PC-9 (cell line): ENCODE results near the gene ZFP91. TPM values are rescaled to one million over a fixed set of nuclear protein-coding genes. Genes with fewer than 3 reads are reported as not detected.

Source experiments
- BruUV-seq: library from RNA; stranded (reverse); fragments of 400-500 nt; replicated peaks from 2 replicates; lab custom pipeline; 2021; lab: Mats Ljungman, UMichigan
- CTCF ChIA-PET: fragments of 300-600 bp; sonication (Branson Sonifier 250); formaldehyde crosslinking; loops from one replicate; lab custom pipeline; 2022; ENCODE audit warnings: antibody characterized with exemption; lab: Charles Lee
- POLR2A ChIA-PET: fragments of 300-600 bp; sonication (Branson Sonifier 250); formaldehyde crosslinking; loops from one replicate; lab custom pipeline; 2022; ENCODE audit warnings: antibody characterized with exemption; ENCODE audit not compliant: unreplicated experiment; lab: Charles Lee
- DNase-seq, 2 experiments: peaks; one replicate each; pipeline versions ENCODE4 v3.0.0 to v3.0.0-alpha.2; 2015 to 2022; ENCODE audit warnings: mixed read lengths in 1 of 2
- H2AFZ ChIP-seq: fragments of 200-600 bp; sonication (generic); 2 replicates; pipeline ENCODE4 v1.8.1; 2017; ENCODE audit warnings: antibody characterized with exemption
- H3F3A ChIP-seq: fragments of 200-600 bp; sonication (generic); 2 replicates; pipeline ENCODE4 v1.8.1; 2017; ENCODE audit warnings: antibody characterized with exemption, mild to moderate bottlenecking, low read depth; ENCODE audit not compliant: insufficient read depth
- H3K27ac ChIP-seq: fragments of 200-600 bp; sonication (generic); 2 replicates; pipeline ENCODE4 v1.6.1; 2016; ENCODE audit warnings: mixed run types
- H3K27me3 ChIP-seq: fragments of 200-600 bp; sonication (generic); 2 replicates; pipeline ENCODE4 v1.6.1; 2016; ENCODE audit warnings: low read depth, mixed run types; ENCODE audit not compliant: insufficient read depth
- H3K36me3 ChIP-seq: fragments of 200-600 bp; sonication (generic); 2 replicates; pipeline ENCODE4 v1.6.1; 2016; ENCODE audit warnings: low read depth, mixed run types
- H3K4me1 ChIP-seq: fragments of 200-600 bp; sonication (generic); replicated peaks from 2 replicates; pipeline ENCODE4 v1.6.1; 2016; ENCODE audit warnings: mixed run types; ENCODE audit not compliant: insufficient read depth
- H3K4me2 ChIP-seq: fragments of 200-600 bp; sonication (generic); 2 replicates; pipeline ENCODE4 v1.6.1; 2017; ENCODE audit warnings: mixed run types
- H3K4me3 ChIP-seq: fragments of 200-600 bp; sonication (generic); 2 replicates; pipeline ENCODE4 v1.6.1; 2016; ENCODE audit warnings: mixed run types
- H3K79me2 ChIP-seq: fragments of 200-600 bp; sonication (generic); 2 replicates; pipeline ENCODE4 v1.6.1; 2017; ENCODE audit warnings: low read depth, mixed run types
- H3K9me2 ChIP-seq: fragments of 200-600 bp; sonication (generic); 2 replicates; pipeline ENCODE4 v1.8.1; 2017; ENCODE audit warnings: mild to moderate bottlenecking; ENCODE audit not compliant: insufficient read depth
- H3K9me3 ChIP-seq: fragments of 200-600 bp; sonication (generic); 2 replicates; pipeline ENCODE4 v1.8.1; 2016; ENCODE audit warnings: low read depth; ENCODE audit not compliant: insufficient read depth
- H4K20me1 ChIP-seq: fragments of 200-600 bp; sonication (generic); 2 replicates; pipeline ENCODE4 v1.8.1; 2017; ENCODE audit not compliant: insufficient read depth
- CTCF ChIP-seq: fragments of 200-600 bp; sonication (generic); conservative IDR thresholded peaks from 2 replicates; pipeline ENCODE4 v1.6.1; 2017; ENCODE audit warnings: mixed run types, antibody characterized with exemption, mild to moderate bottlenecking, moderate library complexity
- EZH2 ChIP-seq: fragments of 200-600 bp; sonication (generic); IDR thresholded peaks from 2 replicates; pipeline ENCODE4 v1.8.0; 2017; ENCODE audit warnings: antibody characterized with exemption, low read depth
- intact Hi-C: fragments of 100-400 bp; cut with micrococcal nuclease; formaldehyde crosslinking; loops from one replicate; pipeline ENCODE4 v1.10.0; 2022; ENCODE audit not compliant: unreplicated experiment
- total RNA-seq: library from RNA; stranded (reverse); gene quantifications from 2 replicates; pipeline ENCODE4 v1.2.3, GENCODE V29; 2021

Gene ZFP91
- total RNA-seq, 1 experiment from 2014 or later, result 67.5 TPM

- CTCF ChIA-PET, result no interaction called here
- no peak overlapping the region for H3K4me2 ChIP-seq
- no peaks in the 10 kb centered on the region; the same call in 1 of the 2 replicates for H3K9me2 ChIP-seq
- no TSS peak for BruUV-seq
- H3K79me2 ChIP-seq, result no peaks in the 10 kb centered on the region
- H3K36me3 ChIP-seq, result peaks cover 23% of the 10 kb centered on the region
- H3K9me3 ChIP-seq, result no peaks in the 10 kb centered on the region
- no peak for DNase-seq
- POLR2A ChIA-PET, result no interaction called here
- no peaks in the 10 kb centered on the region for H3K27me3 ChIP-seq
- H3F3A ChIP-seq, result peaks cover 12% of the 10 kb centered on the region
- intact Hi-C loops, result no loop called here
- TF ChIP-seq CTCF (no peak), EZH2 (no peak)
- no peak overlapping the region for H3K27ac ChIP-seq
- no peak overlapping the region for H3K4me3 ChIP-seq
- H3K4me1 ChIP-seq, result peaks cover 8% of the 10 kb centered on the region
- H4K20me1 ChIP-seq, result no peaks in the 10 kb centered on the region
- H2AFZ ChIP-seq, result no peak overlapping the region
Measured at GRCh38 chr11:58628446-58628845, 49.6 kb downstream of the ZFP91 start.

GRCh38 chr11:58629857-58630256 lies 51.0 kb downstream of the ZFP91 start:
- Histone ChIP-seq H2AFZ (no peak overlapping the region), H3K36me3 (peaks cover 11% of the 10 kb centered on the region; the same call in 1 of the 2 replicates), H4K20me1 (no peaks in the 10 kb centered on the region), H3K79me2 (no peaks in the 10 kb centered on the region), H3K4me1 (peaks cover 8% of the 10 kb centered on the region), H3K9me2 (no peaks in the 10 kb centered on the region; the same call in 1 of the 2 replicates), H3F3A (peaks cover 12% of the 10 kb centered on the region), H3K4me2 (no peak overlapping the region), H3K27ac (no peak overlapping the region), H3K27me3 (no peaks in the 10 kb centered on the region), H3K4me3 (no peak overlapping the region), H3K9me3 (no peaks in the 10 kb centered on the region)
- ChIA-PET CTCF (interaction anchor here (1.0 kb wide), 1 partner anchor 61 kb away, joined by 3 read pairs; no protein-coding TSS in a partner anchor), POLR2A (interaction anchor here (0.6 kb wide), 1 partner anchor 346 kb away, joined by 4 read pairs; no protein-coding TSS in a partner anchor)
- intact Hi-C loops, result no loop called here
- TF ChIP-seq CTCF (peak; percentile 77), EZH2 (no peak)
- DNase-seq, result peak in 1 of 2 experiments; percentile 40
- no TSS peak for BruUV-seq

DNA sequence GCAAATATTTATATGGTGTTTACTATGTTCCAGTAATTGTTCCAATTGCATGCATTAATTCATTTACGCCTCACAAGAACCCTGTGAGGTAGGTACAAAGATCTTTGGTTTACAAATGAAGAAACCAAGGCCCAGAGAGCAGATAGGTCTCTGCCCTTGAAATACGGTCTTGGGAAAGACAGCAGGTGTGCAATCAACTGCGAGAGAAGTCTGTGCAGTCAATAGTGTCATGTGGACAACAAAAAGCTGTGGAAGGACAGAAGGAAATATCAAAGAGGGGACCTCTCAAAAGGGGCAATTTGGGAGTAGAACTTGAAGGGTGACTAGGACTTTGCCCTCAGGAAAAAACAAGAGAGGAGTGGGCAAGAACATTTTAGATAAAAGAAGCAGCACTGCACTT lies 52.5 kb downstream of the ZFP91 start:
- POLR2A ChIA-PET, result no interaction called here
- CTCF ChIA-PET, result no interaction called here
- intact Hi-C loops, result no loop called here
- peaks cover 12% of the 10 kb centered on the region for H3F3A ChIP-seq
- no peak overlapping the region for H3K27ac ChIP-seq
- no peaks in the 10 kb centered on the region for H3K36me3 ChIP-seq
- no peak overlapping the region for H3K4me2 ChIP-seq
- H3K9me3 ChIP-seq, result no peaks in the 10 kb centered on the region
- H3K4me3 ChIP-seq, result no peak overlapping the region
- BruUV-seq, result no TSS peak
- no peaks in the 10 kb centered on the region for H3K79me2 ChIP-seq
- no peak for DNase-seq
- no peaks in the 10 kb centered on the region for H3K27me3 ChIP-seq
- TF ChIP-seq CTCF, result no peak
- TF ChIP-seq EZH2, result no peak
- no peaks in the 10 kb centered on the region for H4K20me1 ChIP-seq
- H2AFZ ChIP-seq, result no peak overlapping the region
- no peaks in the 10 kb centered on the region; the same call in 1 of the 2 replicates for H3K9me2 ChIP-seq
- H3K4me1 ChIP-seq, result peaks cover 8% of the 10 kb centered on the region
